GM20000 (cell line): ENCODE results near the gene FXYD4.
A peak's percentile ranks its signal among the peaks of the same experiment; 100 is the strongest.

Source experiments
- DNase-seq: peaks from one replicate; pipeline ENCODE4 v3.0.0; 2012; ENCODE audit warnings: low spot score
- TF ChIP-seq, protein P1 (sequence below): IDR thresholded peaks from 2 replicates; pipeline ENCODE4 v1.5.1; 2012; ENCODE audit warnings: mild to moderate bottlenecking, control low read depth; ENCODE audit errors: extremely low read depth, missing control alignments

FXYD4 gene

DNA sequence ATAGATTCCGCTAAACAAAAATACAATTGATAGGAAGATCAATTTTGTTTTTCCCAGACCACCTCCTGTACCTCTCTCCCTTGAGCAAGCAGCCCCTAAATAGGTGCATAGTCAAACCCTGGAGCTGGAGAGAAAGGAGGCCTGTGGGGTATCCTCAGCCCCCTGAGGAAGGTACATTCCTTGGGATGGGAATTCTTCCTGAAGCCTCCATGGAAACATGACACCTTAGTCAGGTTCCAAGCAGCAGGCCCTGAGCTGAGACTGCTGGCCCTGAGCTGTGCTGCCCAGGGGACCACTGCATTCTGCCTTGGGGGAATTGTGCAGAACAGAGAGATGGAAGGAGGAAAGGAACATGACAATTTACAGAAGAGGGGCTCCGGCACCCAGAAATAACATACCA is 30.2 kb downstream of the FXYD4 start:
- TF ChIP-seq, protein P1, sequence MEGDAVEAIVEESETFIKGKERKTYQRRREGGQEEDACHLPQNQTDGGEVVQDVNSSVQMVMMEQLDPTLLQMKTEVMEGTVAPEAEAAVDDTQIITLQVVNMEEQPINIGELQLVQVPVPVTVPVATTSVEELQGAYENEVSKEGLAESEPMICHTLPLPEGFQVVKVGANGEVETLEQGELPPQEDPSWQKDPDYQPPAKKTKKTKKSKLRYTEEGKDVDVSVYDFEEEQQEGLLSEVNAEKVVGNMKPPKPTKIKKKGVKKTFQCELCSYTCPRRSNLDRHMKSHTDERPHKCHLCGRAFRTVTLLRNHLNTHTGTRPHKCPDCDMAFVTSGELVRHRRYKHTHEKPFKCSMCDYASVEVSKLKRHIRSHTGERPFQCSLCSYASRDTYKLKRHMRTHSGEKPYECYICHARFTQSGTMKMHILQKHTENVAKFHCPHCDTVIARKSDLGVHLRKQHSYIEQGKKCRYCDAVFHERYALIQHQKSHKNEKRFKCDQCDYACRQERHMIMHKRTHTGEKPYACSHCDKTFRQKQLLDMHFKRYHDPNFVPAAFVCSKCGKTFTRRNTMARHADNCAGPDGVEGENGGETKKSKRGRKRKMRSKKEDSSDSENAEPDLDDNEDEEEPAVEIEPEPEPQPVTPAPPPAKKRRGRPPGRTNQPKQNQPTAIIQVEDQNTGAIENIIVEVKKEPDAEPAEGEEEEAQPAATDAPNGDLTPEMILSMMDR: no peak
- no peak for DNase-seq

DNA sequence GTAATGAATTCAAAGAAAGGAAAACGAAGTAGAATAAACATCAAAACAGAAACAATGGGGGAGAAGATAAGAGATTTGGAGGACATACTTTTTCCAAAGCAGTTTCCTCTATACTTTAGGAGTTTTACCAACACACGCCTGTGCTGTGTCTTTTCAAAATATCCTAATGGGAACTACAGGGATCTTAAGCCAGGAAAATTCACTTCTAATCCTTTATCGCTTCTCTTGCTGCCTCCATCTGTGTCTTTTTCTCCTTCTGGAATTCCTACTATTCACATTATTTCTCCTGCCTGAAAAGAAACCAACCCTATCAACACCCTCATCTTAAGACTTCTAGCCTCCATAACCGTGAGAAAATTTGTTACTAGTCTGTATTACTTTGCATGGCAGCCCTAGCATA is 30.7 kb downstream of the FXYD4 start:
- TF ChIP-seq, protein P1: no peak
- DNase-seq: no peak

DNA sequence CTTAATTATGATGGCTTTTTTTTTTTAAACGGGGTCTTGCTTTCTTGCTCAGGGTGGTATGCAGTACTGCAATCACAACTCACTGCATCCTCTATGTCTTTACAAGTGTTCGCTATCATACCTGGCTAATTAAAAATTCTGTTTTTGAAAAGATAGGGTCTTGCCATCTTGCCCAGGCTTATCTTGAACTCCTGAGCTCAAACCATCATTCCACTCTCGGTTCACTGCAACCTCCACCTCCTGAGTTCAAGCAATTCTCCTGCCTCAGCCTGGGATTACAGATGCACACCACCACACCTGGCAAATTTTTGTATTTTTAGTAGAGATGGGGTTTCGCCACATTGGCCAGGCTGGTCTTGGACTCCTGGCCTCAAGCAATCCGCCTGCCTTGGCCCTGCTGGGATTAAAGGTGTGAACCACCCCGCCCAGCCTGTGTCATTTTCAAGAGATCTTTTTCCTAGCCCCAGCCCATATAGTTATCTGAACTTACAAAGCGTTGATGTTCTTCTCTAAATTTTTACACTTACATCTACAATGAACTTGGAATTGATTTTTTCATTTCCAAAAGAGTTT is 31.5 kb downstream of the FXYD4 start:
- TF ChIP-seq, protein P1: no peak

DNA sequence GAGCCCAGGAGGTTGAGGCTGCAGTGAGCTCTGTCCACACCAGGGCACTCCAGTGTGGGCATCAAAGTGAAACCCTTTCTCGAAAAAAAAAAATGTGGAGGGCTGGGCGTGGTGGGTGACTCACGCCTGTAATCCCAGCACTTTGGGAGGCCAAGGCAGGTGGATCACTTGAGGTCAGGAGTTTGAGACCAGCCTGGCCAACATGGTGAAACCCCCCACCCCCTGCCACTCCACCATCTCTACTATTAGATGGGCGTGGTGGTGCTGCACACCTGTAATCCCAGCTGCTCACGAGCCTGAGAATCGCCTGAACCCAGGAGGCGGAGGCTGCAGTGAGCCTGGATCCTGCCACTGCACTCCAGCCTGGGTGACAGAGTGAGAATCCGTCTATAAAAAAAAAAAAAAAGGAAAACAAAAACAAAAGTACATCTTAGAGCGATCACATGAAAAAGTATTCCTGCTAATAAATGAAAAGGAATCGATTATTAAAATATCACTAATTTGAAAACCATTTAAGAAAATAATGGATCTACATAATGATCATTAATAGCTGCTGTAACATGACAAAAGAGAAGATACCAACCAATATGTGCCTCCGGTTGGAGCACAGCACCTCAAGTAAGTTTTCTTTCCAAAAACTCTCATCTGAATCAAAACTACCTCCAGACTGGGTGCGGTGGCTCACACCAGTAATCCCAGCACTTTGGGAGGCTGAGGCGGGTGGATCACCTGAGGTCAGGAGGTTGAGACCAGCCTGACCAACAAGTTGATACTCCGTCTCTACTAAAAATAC is 32.7 kb downstream of the FXYD4 start:
- no peak for DNase-seq
- TF ChIP-seq, protein P1: no peak

More for the DNA sequence above, 31.5 kb downstream of the FXYD4 start:
- DNase-seq: no peak

DNA sequence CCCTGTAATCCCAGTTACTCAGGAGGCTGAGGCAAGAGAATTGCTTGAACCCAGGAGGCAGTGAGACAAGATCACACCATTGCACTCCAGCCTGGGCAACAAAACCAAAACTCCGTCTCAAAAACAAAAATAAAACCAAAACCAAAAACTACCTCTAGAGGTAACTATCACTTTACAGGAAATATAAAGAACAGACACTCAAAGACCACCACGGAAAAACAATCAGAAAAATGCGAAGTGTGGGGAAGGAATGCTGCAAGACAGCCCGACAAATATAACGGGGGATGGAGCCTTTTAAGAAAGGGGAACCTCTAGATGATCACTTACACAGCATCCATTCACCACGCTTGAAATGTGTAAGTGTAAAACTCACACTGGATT is 33.3 kb downstream of the FXYD4 start:
- DNase-seq: no peak
- TF ChIP-seq, protein P1: no peak

DNA sequence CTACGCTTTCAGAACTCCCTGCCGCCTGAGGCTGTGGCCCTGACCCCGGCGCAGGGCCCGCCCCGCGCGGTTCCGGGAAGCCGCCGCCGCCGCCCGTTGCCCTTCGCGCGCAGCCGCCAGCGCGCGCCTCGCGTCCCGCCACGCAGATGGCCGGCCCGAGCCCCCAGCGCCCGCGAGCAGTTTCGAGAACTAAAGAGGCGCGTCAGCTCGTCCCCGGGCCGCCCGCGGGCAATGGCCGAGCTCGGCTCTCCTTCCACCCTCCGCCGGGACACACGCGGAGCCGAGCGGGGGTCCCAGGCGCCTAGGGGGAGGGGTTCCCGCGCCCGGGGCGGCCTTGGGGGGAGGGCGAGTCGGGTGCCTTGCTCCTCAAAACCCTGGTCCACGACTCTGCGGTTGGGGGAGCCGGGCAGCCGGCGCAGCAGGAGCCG is 35.7 kb downstream of the FXYD4 start:
- DNase-seq: peak; percentile 78
- TF ChIP-seq, protein P1: no peak

DNA sequence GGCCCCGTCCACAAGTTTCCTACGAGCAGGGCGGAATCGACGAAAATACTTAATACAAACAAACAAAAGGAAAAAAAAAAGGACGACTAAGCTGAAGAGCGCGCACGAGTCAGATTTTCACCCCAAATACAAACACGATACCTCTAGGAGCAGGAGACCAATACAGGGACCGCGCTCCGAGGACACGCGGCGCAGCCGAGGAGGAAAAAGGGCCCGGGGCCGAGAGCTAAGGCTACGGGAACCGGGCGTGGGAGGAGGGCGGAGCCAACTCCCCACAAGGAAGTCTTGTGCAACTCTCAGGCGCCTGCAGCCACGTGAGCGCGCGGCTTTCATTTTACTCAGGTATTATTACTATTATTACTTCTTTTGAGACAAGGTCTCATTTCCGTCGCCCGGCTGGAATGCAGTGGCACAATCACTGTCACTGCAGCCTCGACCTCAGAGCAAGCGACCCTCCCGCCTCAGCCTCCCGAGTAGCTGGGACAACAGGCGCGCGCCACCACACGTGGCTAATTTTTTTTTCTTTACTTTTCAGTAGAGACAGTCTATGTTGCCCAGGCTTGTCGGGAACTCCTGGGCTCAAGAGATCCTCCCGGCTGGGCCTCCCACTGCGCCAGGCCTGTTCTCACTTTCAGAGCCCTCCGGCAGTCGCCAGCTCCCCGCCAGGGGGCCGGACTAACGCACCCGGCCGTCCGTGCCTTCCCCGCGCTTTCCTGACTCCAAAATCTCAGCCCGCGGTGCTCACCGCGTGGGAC is 36.3 kb downstream of the FXYD4 start:
- peak; percentile 94 for DNase-seq
- TF ChIP-seq, protein P1: no peak
